ENCODE measurements around the gene BATF.
"Not testable (repeated sequence)": the region's sequence is repeated elsewhere in the genome, so short reads cannot be mapped to it uniquely, and the experiment has no call there.

Gene BATF

GRCh38 chr14:75522224-75522982, at the start of gene BATF:
BATF (plus strand) TSS chr14:75522469; CDS start chr14:75522683, 214 bp downstream.
- no peak for DNase-seq

GRCh38 chr14:75474127-75474526, 48.1 kb upstream of the BATF start:
- not testable (repeated sequence) for DNase-seq

GRCh38 chr14:75476274-75476995, 45.8 kb upstream of the BATF start:
- no peak for DNase-seq

GRCh38 chr14:75477881-75478280, 44.4 kb upstream of the BATF start:
- no peak for DNase-seq

GRCh38 chr14:75479770-75480600, 42.3 kb upstream of the BATF start:
- DNase-seq = no peak

GRCh38 chr14:75482366-75482765, 39.9 kb upstream of the BATF start:
- no peak for DNase-seq

- DNase-seq = no peak
Measured at GRCh38 chr14:75484711-75485429, 37.4 kb upstream of the BATF start.

- DNase-seq = no peak
Measured at GRCh38 chr14:75486318-75486717, 36.0 kb upstream of the BATF start.

GRCh38 chr14:75487155-75487671, 35.1 kb upstream of the BATF start:
- peak; percentile 67 for DNase-seq

- no peak for DNase-seq
Measured at GRCh38 chr14:75489480-75489837, 32.8 kb upstream of the BATF start.

- no peak for DNase-seq
Measured at GRCh38 chr14:75491376-75491978, 30.8 kb upstream of the BATF start.

- DNase-seq = no peak
Measured at GRCh38 chr14:75492832-75493591, 29.3 kb upstream of the BATF start.

- DNase-seq = peak; percentile 2
Measured at GRCh38 chr14:75493592-75494087, 28.6 kb upstream of the BATF start.

GRCh38 chr14:75494896-75495295, 27.4 kb upstream of the BATF start:
- DNase-seq = no peak

- DNase-seq = no peak
Measured at GRCh38 chr14:75495399-75495798, 26.9 kb upstream of the BATF start.

- DNase-seq = no peak
Measured at GRCh38 chr14:75495882-75496281, 26.4 kb upstream of the BATF start.

- no peak for DNase-seq
Measured at GRCh38 chr14:75496755-75497154, 25.5 kb upstream of the BATF start.

- no peak for DNase-seq
Measured at GRCh38 chr14:75497191-75497590, 25.1 kb upstream of the BATF start.

- no peak for DNase-seq
Measured at GRCh38 chr14:75497701-75498100, 24.6 kb upstream of the BATF start.

- DNase-seq = no peak
Measured at GRCh38 chr14:75499084-75499875, 23.0 kb upstream of the BATF start.

All from NCI-H226 (cell line).